NCI-H1436 (cell line): ENCODE data around the gene SEC24C.
"Not testable (repeated sequence)": the region's sequence is repeated elsewhere in the genome, so short reads cannot be mapped to it uniquely, and the experiment has no call there.

Experiments
- DNase-seq: peaks from one replicate; lab custom pipeline; 2025; lab: John Stamatoyannopoulos, UW

Gene SEC24C

GRCh38 chr10:73773152-73773879 is 29.1 kb downstream of the SEC24C start:
- DNase-seq: no peak

GRCh38 chr10:73774637-73775036 is 30.5 kb downstream of the SEC24C start:
- DNase-seq: no peak

- no peak for DNase-seq
Measured at GRCh38 chr10:73779018-73779417, 34.8 kb downstream of the SEC24C start.

- no peak for DNase-seq
Measured at GRCh38 chr10:73779539-73780197, 35.5 kb downstream of the SEC24C start.

- no peak for DNase-seq
Measured at GRCh38 chr10:73780301-73780700, 36.1 kb downstream of the SEC24C start.

- DNase-seq: no peak
Measured at GRCh38 chr10:73780966-73781365, 36.8 kb downstream of the SEC24C start.

- DNase-seq: no peak
Measured at GRCh38 chr10:73781548-73781878, 37.3 kb downstream of the SEC24C start.

GRCh38 chr10:73781879-73782748 is 37.9 kb downstream of the SEC24C start, which contains the start of gene CHCHD1:
TSS of gene CHCHD1 (plus strand) at chr10:73782048. CDS start at chr10:73782076, 28 bp downstream.
- DNase-seq: peak; percentile 79

GRCh38 chr10:73782749-73783085 is 38.5 kb downstream of the SEC24C start:
- DNase-seq: no peak

GRCh38 chr10:73785211-73785720 is 41.1 kb downstream of the SEC24C start, which contains the start of gene ZSWIM8:
TSS of gene ZSWIM8 (plus strand) at chr10:73785606. CDS start at chr10:73785879, 273 bp downstream.
- DNase-seq: peak; percentile 82

- DNase-seq: no peak
Measured at GRCh38 chr10:73785721-73786511, 41.7 kb downstream of the SEC24C start.

GRCh38 chr10:73786512-73786885 is 42.3 kb downstream of the SEC24C start:
- no peak for DNase-seq

GRCh38 chr10:73787031-73787800 is 43.0 kb downstream of the SEC24C start:
- not testable (repeated sequence) for DNase-seq

GRCh38 chr10:73788864-73789658 is 44.9 kb downstream of the SEC24C start:
- no peak for DNase-seq

- no peak for DNase-seq
Measured at GRCh38 chr10:73789659-73790055, 45.5 kb downstream of the SEC24C start.

GRCh38 chr10:73790886-73791625 is 46.9 kb downstream of the SEC24C start:
- no peak for DNase-seq

- no peak for DNase-seq
Measured at GRCh38 chr10:73791871-73792400, 47.8 kb downstream of the SEC24C start.

- no peak for DNase-seq
Measured at GRCh38 chr10:73793456-73793855, 49.3 kb downstream of the SEC24C start.

GRCh38 chr10:73795491-73795890 is 51.3 kb downstream of the SEC24C start:
- not testable (repeated sequence) for DNase-seq
